Measurements from ENCODE around the gene FNIP2.

FNIP2 gene

GRCh38 chr4:158811704-158812103 is 42.9 kb downstream of the FNIP2 start:
- no peak overlapping the region for H3K4me3 ChIP-seq (ENCODE audit: low read depth, low read length)
- no peak for TF ChIP-seq CTCF (IDR thresholded peaks at IDR 0.05; ENCODE audit: low read depth, low read length)

- no peak for TF ChIP-seq CTCF (IDR thresholded peaks at IDR 0.05; ENCODE audit: low read depth, low read length)
- H3K4me3 ChIP-seq (ENCODE audit: low read depth, low read length), result no peak overlapping the region
Measured at GRCh38 chr4:158812133-158812532, 43.3 kb downstream of the FNIP2 start.

GRCh38 chr4:158812543-158812942 is 43.7 kb downstream of the FNIP2 start:
- no peak for TF ChIP-seq CTCF (IDR thresholded peaks at IDR 0.05; ENCODE audit: low read depth, low read length)
- no peak overlapping the region for H3K4me3 ChIP-seq (ENCODE audit: low read depth, low read length)

- no peak overlapping the region for H3K4me3 ChIP-seq (ENCODE audit: low read depth, low read length)
- no peak for TF ChIP-seq CTCF (IDR thresholded peaks at IDR 0.05; ENCODE audit: low read depth, low read length)
Measured at GRCh38 chr4:158813113-158813512, 44.3 kb downstream of the FNIP2 start.

GRCh38 chr4:158814207-158814606 is 45.4 kb downstream of the FNIP2 start:
- no peak for TF ChIP-seq CTCF (IDR thresholded peaks at IDR 0.05; ENCODE audit: low read depth, low read length)
- H3K4me3 ChIP-seq (ENCODE audit: low read depth, low read length), result no peak overlapping the region

GRCh38 chr4:158814636-158815330 is 46.0 kb downstream of the FNIP2 start:
- TF ChIP-seq CTCF (IDR thresholded peaks at IDR 0.05; ENCODE audit: low read depth, low read length), result no peak
- no peak overlapping the region for H3K4me3 ChIP-seq (ENCODE audit: low read depth, low read length)

GRCh38 chr4:158816955-158817354 is 48.1 kb downstream of the FNIP2 start:
- TF ChIP-seq CTCF (IDR thresholded peaks at IDR 0.05; ENCODE audit: low read depth, low read length), result no peak

More at GRCh38 chr4:158816955-158817354, 48.1 kb downstream of the FNIP2 start:
- no peak overlapping the region for H3K4me3 ChIP-seq (ENCODE audit: low read depth, low read length)
